B cell (primary cell): ENCODE measurements around the gene CDT1. TPM values are rescaled to one million over a fixed set of nuclear protein-coding genes. Genes with fewer than 3 reads are reported as not detected.

Source experiments
- ATAC-seq: fragments of 200-7000 bp; cut with Tn5 transposase; one replicate; pipeline ENCODE4 v1.10.0; 2021; ENCODE audit warnings: low read depth, mild to moderate bottlenecking, moderate number of reproducible peaks, moderate library complexity
- CTCF ChIA-PET: fragments of 350-600 bp; sonication (Branson Sonifier 250); formaldehyde crosslinking; loops from one replicate; lab custom pipeline; 2021; ENCODE audit warnings: antibody characterized with exemption, inconsistent platforms; lab: Charles Lee
- POLR2A ChIA-PET: fragments of 350-600 bp; sonication (Branson Sonifier 250); formaldehyde crosslinking; loops from one replicate; lab custom pipeline; 2021; ENCODE audit warnings: antibody characterized with exemption; lab: Charles Lee
- DNase-seq: peaks from one replicate; pipeline ENCODE4 v3.0.0; 2013
- H2AFZ ChIP-seq: 2 replicates; pipeline ENCODE4 v1.6.1; 2012; ENCODE audit warnings: mild to moderate bottlenecking, low read depth, low read length; ENCODE audit not compliant: insufficient read depth, poor library complexity, severe bottlenecking
- H3K27ac ChIP-seq, 2 donors: 1 replicate in 1 of 2; 2 replicates in 1 of 2; pipeline ENCODE4 v1.5.1; 2012 to 2013; ENCODE audit warnings: low read length in 2 of 2, mild to moderate bottlenecking in 2 of 2, moderate library complexity in 1 of 2
- H3K27me3 ChIP-seq, 4 experiments: fragments of 200-600 bp in 1 of 4; sonication (generic) in 1 of 4; replicated peaks in 1 of 4; 1 replicate in 2 of 4; 2 replicates in 2 of 4; pipeline versions ENCODE4 v1.6.1 to v1.7.0; 2013 to 2016; ENCODE audit warnings: low read length in 3 of 4, mild to moderate bottlenecking in 2 of 4, mixed read lengths in 1 of 4, moderate library complexity in 1 of 4; ENCODE audit not compliant: insufficient read depth in 4 of 4, control insufficient read depth in 3 of 4; ENCODE audit errors: control extremely low read depth in 1 of 4
- H3K36me3 ChIP-seq, 2 experiments: replicated peaks in 1 of 2; 1 replicate in 1 of 2; 2 replicates in 1 of 2; pipeline versions ENCODE4 v1.6.1 to v1.7.1; 2013; ENCODE audit warnings: low read length in 1 of 2; ENCODE audit not compliant: insufficient read depth in 2 of 2, control insufficient read depth in 1 of 2; ENCODE audit errors: control extremely low read depth in 1 of 2, extremely low read depth in 1 of 2
- H3K4me1 ChIP-seq, 2 donors: fragments of 200-600 bp in 1 of 2; sonication (generic) in 1 of 2; 1 replicate in 1 of 2; 2 replicates in 1 of 2; pipeline versions ENCODE4 v1.5.1 to v1.6.1; 2013 to 2017; ENCODE audit warnings: low read length in 2 of 2; ENCODE audit not compliant: control insufficient read depth in 2 of 2, insufficient read depth in 2 of 2
- H3K4me2 ChIP-seq: replicated peaks from 2 replicates; pipeline ENCODE3; 2012; ENCODE audit warnings: mild to moderate bottlenecking, low read depth, low read length; ENCODE audit not compliant: poor library complexity, severe bottlenecking
- H3K4me3 ChIP-seq, 5 experiments: fragments of 200-600 bp in 1 of 5; sonication (generic) in 1 of 5; 1 replicate in 3 of 5; 2 replicates in 2 of 5; pipeline versions ENCODE4 v1.5.1 to v1.7.0; 2011 to 2016; ENCODE audit warnings: low read length in 4 of 5, mild to moderate bottlenecking in 4 of 5, low read depth in 2 of 5, control low read depth in 1 of 5, moderate library complexity in 1 of 5; ENCODE audit not compliant: insufficient read depth in 1 of 5; ENCODE audit errors: control extremely low read depth in 1 of 5, extremely low read depth in 1 of 5
- H3K79me2 ChIP-seq: fragments of 200-600 bp; sonication (generic); one replicate; pipeline ENCODE4 v1.6.0; 2016; ENCODE audit warnings: low read length; ENCODE audit not compliant: control insufficient read depth, insufficient read depth
- H3K9ac ChIP-seq: fragments of 200-600 bp; sonication (generic); 2 replicates; pipeline ENCODE4 v1.6.1; 2017; ENCODE audit warnings: mild to moderate bottlenecking, low read length, moderate library complexity
- H3K9me3 ChIP-seq, 3 donors: one replicate each; pipeline versions ENCODE4 v1.6.1 to v1.7.1; 2013; ENCODE audit warnings: low read length in 2 of 3; ENCODE audit not compliant: control insufficient read depth in 2 of 3, insufficient read depth in 1 of 3; ENCODE audit errors: control extremely low read depth in 1 of 3
- H4K20me1 ChIP-seq: 2 replicates; pipeline ENCODE4 v1.6.0; 2012; ENCODE audit warnings: mild to moderate bottlenecking, low read length; ENCODE audit not compliant: insufficient read depth, control insufficient read depth, poor library complexity, severe bottlenecking
- H3K27ac Mint-ChIP-seq: one replicate; pipeline ENCODE4 v1.8.0; 2021; ENCODE audit warnings: mixed read lengths
- H3K27me3 Mint-ChIP-seq: one replicate; pipeline ENCODE4 v1.8.0; 2021; ENCODE audit warnings: mixed read lengths
- H3K4me1 Mint-ChIP-seq: one replicate; pipeline ENCODE4 v1.8.0; 2021; ENCODE audit warnings: mixed read lengths
- H3K4me3 Mint-ChIP-seq: one replicate; pipeline ENCODE4 v1.8.0; 2021; ENCODE audit warnings: mixed read lengths
- H3K9me3 Mint-ChIP-seq: one replicate; pipeline ENCODE4 v1.8.0; 2022; ENCODE audit warnings: mixed read lengths; ENCODE audit not compliant: insufficient read depth
- EZH2 ChIP-seq: IDR thresholded peaks from 2 replicates; pipeline ENCODE4 v1.6.1; 2012; ENCODE audit warnings: borderline replicate concordance, low read depth, mild to moderate bottlenecking, moderate library complexity, low read length; ENCODE audit not compliant: insufficient read depth, poor library complexity, severe bottlenecking
- WGBS: methylation state at CpG from one replicate; pipeline ENCODE4 v1.1.5; 2013; ENCODE audit warnings: missing lambda C conversion rate; ENCODE audit not compliant: insufficient coverage; 5-methylcytosine and 5-hydroxymethylcytosine counted together
- intact Hi-C: fragments of 100-400 bp; cut with micrococcal nuclease; formaldehyde crosslinking; loops from one replicate; pipeline ENCODE4 v1.10.0; 2022
- polyA plus RNA-seq: library from polyadenylated mRNA; depleted of rRNA; stranded (reverse); fragments of >200 nt; gene quantifications from 2 replicates; pipeline ENCODE4 v1.2.3, GENCODE V29; 2012
- total RNA-seq, 2 donors: library from RNA; stranded (reverse); fragments of 120-200 nt in 1 of 2; gene quantifications; 1 replicate in 1 of 2; 2 replicates in 1 of 2; pipeline versions ENCODE4 v1.2.3 to v1.2.4, GENCODE V29; 2013 to 2022
- TF ChIP-seq, protein P1 (sequence below): fragments of 200-600 bp; IDR thresholded peaks from one replicate; pipeline ENCODE4 v1.8.0; 2022; ENCODE audit warnings: antibody characterized with exemption, mild to moderate bottlenecking

CDT1 gene
- total and polyA plus RNA-seq, 2 donors (not counting 1 experiment from before 2014, with no cell fraction given): 0.27 to 0.36 TPM

DNA sequence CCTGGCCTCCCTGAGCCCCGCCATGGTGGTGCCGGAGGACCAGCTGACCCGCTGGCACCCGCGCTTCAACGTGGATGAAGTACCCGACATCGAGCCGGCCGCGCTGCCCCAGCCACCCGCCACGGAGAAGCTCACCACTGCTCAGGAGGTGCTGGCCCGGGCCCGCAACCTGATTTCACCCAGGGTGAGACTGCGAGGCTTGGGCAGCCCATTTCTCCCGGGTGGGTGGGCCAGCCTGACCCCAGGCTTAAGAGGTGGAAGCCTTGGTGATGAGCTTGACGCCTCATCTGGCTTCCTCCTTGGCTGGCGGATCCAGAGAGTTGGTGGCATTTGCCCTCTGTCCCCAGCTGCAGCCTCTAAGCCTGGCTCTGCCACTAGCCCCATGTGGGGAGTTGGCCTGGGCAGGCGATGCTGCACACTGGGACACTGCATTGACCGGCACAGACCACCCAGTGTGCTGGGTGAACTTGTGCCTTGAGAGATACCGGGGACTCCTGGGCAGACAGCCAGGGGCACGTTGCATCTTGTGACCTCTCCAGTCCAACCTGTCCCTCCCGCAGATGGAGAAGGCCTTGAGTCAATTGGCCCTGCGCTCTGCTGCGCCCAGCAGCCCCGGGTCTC is 3.0 kb downstream of the CDT1 start:
- no peak for TF ChIP-seq EZH2
- TF ChIP-seq, protein P1, sequence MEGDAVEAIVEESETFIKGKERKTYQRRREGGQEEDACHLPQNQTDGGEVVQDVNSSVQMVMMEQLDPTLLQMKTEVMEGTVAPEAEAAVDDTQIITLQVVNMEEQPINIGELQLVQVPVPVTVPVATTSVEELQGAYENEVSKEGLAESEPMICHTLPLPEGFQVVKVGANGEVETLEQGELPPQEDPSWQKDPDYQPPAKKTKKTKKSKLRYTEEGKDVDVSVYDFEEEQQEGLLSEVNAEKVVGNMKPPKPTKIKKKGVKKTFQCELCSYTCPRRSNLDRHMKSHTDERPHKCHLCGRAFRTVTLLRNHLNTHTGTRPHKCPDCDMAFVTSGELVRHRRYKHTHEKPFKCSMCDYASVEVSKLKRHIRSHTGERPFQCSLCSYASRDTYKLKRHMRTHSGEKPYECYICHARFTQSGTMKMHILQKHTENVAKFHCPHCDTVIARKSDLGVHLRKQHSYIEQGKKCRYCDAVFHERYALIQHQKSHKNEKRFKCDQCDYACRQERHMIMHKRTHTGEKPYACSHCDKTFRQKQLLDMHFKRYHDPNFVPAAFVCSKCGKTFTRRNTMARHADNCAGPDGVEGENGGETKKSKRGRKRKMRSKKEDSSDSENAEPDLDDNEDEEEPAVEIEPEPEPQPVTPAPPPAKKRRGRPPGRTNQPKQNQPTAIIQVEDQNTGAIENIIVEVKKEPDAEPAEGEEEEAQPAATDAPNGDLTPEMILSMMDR: no peak
- peaks cover 0 to 23% of the 10 kb centered on the region in 2 experiments for H3K36me3 ChIP-seq
- WGBS: 96% methylated on average over 27 of the region's 27 CpGs
- H3K9me3 ChIP-seq: peaks cover 0 to 5% (median 0%) of the 10 kb centered on the region in 3 donors
- no peak overlapping the region for H3K4me2 ChIP-seq
- Mint-ChIP-seq H3K4me1 (peaks cover 22% of the 10 kb centered on the region), H3K9me3 (no peaks in the 10 kb centered on the region), H3K27ac (no peak overlapping the region), H3K4me3 (no peak overlapping the region), H3K27me3 (no peaks in the 10 kb centered on the region)
- no peak overlapping the region for H3K9ac ChIP-seq
- DNase-seq: no peak
- CTCF ChIA-PET: interaction anchor here (2.2 kb wide), 1 partner anchor 69 kb away, joined by 6 read pairs; no protein-coding TSS in a partner anchor
- peaks cover 27 to 38% of the 10 kb centered on the region in 2 donors for H3K4me1 ChIP-seq
- intact Hi-C loops: no loop called here
- H3K4me3 ChIP-seq: no peak overlapping the region
- peaks cover 47% of the 10 kb centered on the region for H4K20me1 ChIP-seq
- no peak for ATAC-seq
- POLR2A ChIA-PET: no interaction called here
- peaks cover 0 to 4% (median 0%) of the 10 kb centered on the region in 4 experiments for H3K27me3 ChIP-seq
- peaks cover 19% of the 10 kb centered on the region for H3K79me2 ChIP-seq
- no peak overlapping the region for H3K27ac ChIP-seq
- H2AFZ ChIP-seq: no peak overlapping the region

DNA sequence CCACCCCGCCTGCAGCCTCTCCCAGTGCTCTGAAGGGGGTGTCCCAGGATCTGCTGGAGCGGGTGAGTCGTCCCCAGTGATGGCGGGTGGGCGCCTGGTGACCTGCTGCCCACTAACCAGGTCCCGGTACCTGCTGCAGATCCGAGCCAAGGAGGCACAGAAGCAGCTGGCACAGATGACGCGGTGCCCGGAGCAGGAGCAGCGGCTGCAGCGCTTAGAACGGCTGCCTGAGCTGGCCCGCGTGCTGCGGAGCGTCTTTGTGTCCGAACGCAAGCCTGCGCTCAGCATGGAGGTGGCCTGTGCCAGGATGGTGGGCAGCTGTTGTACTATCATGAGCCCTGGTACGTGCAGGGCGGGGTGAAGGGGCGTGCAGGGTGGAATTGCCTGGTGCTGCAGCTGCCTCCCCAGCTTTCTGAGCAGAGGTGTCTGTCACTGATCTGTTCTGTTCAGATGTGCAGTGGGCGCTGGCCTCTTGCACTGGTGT is 3.6 kb downstream of the CDT1 start:
- DNase-seq: no peak
- Histone ChIP-seq H3K4me2 (no peak overlapping the region), H3K79me2 (peaks cover 19% of the 10 kb centered on the region), H3K9ac (no peak overlapping the region), H4K20me1 (peaks cover 47% of the 10 kb centered on the region), H3K27ac (no peak overlapping the region), H3K4me1 (peaks cover 21 to 32% of the 10 kb centered on the region in 2 donors), H3K9me3 (peaks cover 0 to 5% (median 0%) of the 10 kb centered on the region in 3 donors), H2AFZ (no peak overlapping the region), H3K4me3 (no peak overlapping the region), H3K27me3 (peaks cover 0 to 4% (median 0%) of the 10 kb centered on the region in 4 experiments), H3K36me3 (peaks cover 0 to 23% of the 10 kb centered on the region in 2 experiments)
- H3K4me1 Mint-ChIP-seq: peaks cover 22% of the 10 kb centered on the region
- no peaks in the 10 kb centered on the region for H3K9me3 Mint-ChIP-seq
- no peak for ATAC-seq
- TF ChIP-seq, protein P1: no peak
- no peak for TF ChIP-seq EZH2
- no peak overlapping the region for H3K4me3 Mint-ChIP-seq
- H3K27ac Mint-ChIP-seq: no peak overlapping the region
- 97% methylated on average over 24 of the region's 24 CpGs for WGBS
- intact Hi-C loops: no loop called here
- H3K27me3 Mint-ChIP-seq: no peaks in the 10 kb centered on the region
- ChIA-PET CTCF (no interaction called here), POLR2A (no interaction called here)
